ENCODE measurements around the gene TFPI2.
"Not testable (repeated sequence)": the region's sequence is repeated elsewhere in the genome, so short reads cannot be mapped to it uniquely, and the experiment has no call there.

Gene TFPI2, protein sequence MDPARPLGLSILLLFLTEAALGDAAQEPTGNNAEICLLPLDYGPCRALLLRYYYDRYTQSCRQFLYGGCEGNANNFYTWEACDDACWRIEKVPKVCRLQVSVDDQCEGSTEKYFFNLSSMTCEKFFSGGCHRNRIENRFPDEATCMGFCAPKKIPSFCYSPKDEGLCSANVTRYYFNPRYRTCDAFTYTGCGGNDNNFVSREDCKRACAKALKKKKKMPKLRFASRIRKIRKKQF

DNA sequence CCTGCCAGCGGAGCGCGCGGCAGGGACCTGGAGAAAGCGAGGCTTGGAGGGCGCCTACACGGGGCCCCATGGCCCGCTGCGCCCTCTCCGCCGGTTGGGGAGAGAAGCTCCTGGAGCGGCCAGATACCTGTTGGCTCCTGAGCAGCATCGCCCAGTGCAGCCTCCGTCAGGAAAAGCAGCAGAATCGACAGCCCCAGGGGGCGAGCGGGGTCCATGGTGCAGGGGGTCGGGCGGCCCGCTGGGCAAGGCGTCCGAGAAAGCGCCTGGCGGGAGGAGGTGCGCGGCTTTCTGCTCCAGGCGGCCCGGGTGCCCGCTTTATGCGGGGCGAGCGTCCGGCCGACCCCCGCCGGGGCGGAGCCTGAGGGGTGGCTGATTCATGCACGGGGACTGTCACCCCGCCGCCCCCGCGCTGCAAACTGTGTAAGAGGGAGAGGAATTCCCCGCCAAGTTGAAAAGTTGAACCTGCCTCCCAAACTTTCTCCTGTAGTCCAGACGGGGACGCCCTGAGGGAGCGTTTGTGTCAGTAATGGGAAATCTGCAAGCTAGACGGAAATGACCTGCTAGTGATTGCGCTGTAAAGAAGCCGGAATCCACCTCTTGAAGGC, at the start of gene TFPI2:
TSS of gene TFPI2 (minus strand) at position 290 of the 605 bp plus-strand sequence. CDS start at position 215, 75 bp downstream.
- no peak for DNase-seq (ENCODE audit: low spot score)

DNA sequence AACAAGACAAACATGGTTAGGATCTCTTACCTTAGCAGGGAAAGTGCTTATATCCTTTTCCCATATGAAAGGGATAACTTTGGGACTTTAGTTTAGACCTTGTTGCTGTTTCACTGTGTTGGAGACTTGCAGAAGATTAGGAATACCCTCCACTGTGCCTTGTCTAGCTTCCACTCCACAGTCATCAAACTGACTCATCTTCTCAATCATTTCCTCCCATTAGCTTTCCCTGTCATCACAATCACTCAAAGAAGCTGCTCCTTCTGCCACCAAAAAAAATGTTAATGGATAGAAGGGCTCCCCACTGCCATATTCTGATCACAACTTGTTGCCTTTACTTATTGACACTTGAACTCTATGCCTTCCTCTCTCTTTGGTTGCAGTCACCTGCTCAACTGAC, 47.7 kb upstream of the TFPI2 start:
- no peak for DNase-seq (ENCODE audit: low spot score)

DNA sequence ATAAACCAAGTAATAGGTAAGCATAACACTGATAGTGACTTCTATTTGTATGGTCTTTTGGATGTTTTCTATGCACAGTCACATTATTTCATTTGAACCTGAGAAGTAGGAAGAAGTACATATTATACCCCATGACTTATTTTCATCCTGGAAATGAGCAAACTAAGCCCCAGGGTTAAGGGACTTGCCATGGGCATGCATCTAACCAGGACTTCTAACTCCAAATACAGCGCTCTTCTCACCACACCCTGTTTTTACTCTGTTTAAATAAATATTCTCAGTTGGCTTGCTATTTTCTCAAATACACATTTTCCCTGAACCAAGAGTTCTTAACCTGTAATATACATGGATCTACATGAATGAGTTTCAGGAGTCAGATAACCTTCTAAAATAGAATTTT, 47.3 kb upstream of the TFPI2 start:
- no peak for DNase-seq (ENCODE audit: low spot score)

DNA sequence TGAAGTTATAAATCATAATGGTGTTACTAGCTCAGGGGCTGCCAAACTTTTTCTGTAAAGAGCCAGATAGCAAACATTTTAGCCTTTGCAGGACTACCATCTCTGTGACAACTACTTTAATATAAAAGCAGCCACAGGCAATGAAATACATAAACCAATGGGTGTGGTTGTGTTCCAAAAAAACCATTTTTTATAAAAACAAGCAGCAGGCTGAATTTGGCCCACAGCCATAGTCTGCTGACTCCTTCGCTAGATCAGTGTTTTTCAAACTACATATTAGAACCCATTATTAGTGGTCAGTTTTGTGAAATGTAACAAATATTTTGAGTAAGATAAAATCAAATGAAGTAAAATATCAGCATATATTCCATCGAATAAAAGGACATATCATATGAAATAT, 44.5 kb upstream of the TFPI2 start:
- no peak for DNase-seq (ENCODE audit: low spot score)

DNA sequence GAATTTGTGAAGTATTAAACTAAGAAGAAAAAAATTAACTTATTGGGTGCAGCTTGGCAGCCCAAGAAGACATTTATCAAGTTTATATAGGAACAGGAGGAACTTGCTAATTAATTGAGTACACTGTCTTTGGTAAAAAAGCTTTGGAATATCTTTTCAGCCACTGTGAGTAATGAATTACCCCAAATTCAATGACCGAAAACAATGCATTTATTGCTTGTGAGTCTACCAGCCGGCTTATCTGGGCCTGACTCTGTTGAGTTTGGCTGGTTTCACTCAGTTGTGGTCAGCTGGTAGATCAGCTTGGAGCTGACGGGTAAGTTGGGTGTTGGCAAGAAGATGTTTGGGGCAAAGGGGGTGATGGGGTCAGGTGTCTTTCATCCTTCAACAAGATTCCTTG, 42.6 kb upstream of the TFPI2 start:
- no peak for DNase-seq (ENCODE audit: low spot score)

DNA sequence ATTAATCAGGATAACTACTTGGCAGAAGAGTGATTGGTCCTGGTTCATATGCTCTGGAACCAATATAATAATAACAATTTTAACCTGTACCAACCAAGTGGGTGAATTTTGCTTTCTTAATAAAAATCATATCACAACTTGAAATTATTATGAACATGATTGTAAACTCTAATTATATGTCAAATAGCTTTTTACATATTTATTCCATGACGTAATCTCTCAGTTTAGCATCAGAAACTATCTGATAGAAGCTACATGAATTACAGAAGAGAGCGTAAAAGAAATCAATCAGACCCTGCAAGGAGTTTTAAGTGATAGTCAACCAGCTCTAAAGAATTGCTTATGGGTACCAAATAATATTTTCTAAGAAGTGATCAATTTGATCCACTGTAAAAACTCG, 41.1 kb upstream of the TFPI2 start:
- no peak for DNase-seq (ENCODE audit: low spot score)

DNA sequence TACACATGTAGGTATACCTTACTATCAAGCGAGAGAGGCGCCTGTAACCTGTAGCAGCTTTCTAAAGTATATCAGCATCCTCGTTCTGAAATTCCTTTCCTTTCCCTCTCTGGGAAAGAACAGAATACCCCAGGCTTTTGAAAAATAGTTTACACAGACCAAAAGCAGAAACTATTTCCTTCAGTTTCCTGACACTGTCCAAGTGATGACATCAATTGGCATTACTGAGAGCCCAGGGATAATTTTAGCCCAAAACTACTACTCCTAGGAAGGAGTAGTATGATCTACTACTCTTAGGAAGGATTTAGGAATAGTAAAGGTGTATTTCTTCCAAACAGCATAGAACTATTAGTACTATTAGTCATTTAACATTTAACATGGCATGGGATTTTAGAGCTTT, 37.0 kb upstream of the TFPI2 start:
- no peak for DNase-seq (ENCODE audit: low spot score)

DNA sequence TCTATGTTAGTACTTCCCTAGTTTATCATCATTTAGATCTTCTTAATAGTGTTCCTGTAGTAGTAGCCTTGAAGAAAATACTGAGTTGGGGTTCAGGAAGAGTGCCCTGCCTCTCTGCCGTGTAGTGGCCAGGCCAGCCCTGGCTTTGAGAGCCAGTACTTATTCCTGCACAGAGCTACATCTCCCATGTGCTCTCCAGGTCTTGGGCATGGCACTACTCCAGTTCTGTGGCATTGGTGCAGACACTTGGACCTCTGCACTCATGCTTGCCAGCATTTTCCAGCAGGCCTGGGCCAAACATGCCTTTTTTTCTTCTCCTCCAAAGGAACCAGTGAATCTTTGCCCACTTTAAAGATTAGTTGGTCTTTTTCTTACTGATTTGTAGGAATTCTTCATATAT, 36.2 kb upstream of the TFPI2 start:
- DNase-seq (ENCODE audit: low spot score), result no peak

DNA sequence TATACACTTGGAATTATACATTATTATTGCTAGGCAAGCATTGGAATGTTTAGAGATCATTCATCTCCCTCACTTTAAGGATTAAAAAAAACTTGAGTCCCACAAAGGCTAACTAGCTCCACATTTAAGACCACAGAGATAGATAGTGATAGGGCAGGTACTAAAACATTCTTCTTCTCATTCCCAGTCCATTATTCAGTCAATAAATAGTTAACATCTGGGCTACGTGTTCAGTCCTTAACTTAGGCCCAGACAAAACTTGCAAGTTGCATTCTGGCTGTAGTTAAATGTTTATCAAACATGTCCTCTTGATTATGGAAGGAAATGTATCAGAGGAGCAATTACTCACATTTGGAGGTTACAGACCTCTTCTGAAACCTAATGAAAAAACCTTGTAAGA, 33.4 kb upstream of the TFPI2 start:
- DNase-seq (ENCODE audit: low spot score), result no peak

DNA sequence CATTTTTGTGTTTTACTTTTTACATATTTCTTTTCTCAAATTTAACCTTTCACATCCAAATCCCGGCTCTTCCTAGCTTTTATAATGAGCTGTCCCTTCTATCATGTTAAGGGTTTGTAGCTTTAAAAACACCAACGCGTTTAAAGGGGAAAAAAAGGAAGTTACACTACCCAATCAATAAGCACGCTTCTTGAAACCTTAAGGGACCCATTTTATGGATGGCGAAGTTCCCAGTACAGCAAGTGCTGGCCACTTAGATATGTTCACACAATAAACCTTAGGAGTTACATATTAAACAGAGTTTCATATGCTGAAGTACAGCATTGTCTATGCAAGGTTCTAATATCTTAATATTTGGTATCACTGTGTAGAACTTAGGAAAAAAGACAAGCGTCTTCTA, 32.7 kb upstream of the TFPI2 start:
- DNase-seq (ENCODE audit: low spot score), result no peak

DNA sequence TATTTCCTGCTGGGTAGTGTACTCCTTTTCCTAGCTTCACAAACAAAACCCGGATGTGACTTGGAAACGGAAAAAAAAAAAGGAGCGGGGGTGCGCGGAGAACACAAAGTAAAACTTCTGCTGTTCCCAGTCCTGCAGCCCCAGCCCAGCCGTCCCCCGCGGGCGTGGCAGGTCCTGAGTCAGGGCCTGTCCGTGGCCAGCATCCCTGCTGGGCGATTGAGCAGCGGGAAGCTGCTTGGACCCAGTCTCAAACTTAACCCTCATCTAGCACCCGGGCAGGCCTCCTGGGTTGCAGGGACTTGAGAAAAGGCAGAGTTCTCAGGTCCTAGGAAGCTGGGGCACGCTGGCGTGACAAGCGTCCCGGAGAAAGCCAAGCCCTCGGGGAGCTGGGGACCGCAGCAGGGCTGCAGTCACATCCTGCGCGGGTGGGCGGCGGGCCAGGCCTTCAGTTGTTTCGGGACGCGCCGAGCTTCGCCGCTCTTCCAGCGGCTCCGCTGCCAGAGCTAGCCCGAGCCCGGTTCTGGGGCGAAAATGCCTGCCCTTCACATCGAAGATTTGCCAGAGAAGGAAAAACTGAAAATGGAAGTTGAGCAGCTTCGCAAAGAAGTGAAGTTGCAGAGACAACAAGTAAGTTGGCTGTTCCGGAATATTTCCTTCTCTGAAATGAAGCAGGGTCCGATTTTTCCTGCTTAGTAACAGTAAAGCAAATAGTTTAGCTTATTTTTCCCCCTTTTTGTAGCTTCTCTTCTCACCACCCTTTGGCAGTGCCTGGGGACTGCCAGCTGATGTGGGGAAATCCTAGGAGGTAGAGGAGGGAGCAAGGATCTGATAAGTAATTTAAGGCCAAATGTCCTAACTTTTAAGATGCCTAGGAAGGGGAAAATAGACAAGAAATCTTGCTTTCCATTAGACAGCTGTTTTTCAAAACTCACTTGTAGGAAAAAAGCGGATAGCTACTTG, 31.3 kb upstream of the TFPI2 start, which contains the start of gene GNG11:
TSS of gene GNG11 (plus strand) at position 129 of the 960 bp plus-strand sequence. CDS start at position 532, 403 bp downstream.
- no peak for DNase-seq (ENCODE audit: low spot score)

DNA sequence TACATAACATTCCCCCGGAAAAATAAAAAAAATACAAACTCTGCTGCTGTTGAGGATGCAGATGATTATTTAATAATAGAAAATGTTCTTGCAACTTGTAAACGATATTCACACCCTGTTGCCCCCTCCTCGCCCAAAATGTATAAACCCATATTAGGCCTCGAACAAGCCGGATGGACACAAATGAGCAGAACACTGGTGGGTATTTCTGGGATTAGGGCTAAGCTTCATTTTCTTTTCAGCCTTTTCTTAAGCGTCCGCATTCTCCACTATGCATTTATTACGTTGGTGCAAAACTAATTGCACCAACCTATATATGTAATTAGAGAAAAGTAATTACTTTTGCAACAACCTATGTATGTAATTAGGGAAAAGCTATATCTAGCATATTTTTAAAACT, 30.6 kb upstream of the TFPI2 start:
- no peak for DNase-seq (ENCODE audit: low spot score)

DNA sequence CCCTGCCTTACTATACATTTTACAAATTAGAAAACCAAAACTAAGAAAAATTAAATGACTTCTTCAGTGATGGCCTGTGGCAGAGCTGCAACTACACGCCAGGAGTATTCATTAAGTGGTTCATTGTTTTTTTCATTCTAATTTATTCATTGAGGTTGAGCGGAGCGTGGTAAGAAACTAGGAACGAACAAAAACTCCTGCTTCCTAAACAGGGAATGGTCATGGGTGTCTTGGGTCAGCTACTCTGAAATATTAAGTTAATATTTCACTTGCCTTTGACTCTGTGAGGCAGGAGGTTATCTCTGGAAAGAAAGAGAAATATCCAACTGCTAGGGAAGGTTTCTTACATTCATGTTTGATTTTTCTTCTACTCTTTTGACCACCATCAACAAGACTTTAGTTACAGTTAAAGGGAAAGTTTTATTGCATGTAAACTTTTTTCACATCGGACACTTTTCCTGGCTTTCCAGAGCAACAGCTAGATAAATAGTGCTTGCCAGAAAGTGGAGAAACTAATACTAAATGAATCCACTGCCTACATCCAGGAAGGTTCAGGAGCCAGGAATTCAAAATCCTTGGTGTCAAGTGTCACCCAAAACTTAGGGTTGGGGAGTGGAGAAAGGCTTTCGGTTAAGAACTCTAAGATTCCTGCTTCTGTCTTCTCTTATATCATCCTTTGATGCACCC, 30.1 kb upstream of the TFPI2 start:
- DNase-seq (ENCODE audit: low spot score), result no peak

DNA sequence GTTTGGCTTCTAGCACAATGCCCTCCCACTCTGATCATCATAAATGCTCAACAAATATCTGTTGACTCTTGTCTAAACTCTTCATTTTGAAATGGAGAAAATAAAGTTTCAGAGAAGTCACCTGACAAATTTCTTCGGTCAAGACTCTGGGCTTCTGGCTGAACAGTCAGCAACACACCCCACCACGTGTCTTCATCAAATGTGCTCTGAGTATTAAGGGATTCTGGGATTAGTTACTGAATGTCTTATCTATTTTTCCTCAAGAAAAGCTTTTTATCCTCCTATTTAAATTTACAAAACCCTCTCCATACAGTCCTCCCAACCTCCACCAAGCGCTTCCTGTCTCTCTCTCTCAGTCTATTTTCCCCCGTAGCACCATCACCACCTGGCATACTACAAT, 25.8 kb upstream of the TFPI2 start:
- not testable (repeated sequence) for DNase-seq (ENCODE audit: low spot score)

DNA sequence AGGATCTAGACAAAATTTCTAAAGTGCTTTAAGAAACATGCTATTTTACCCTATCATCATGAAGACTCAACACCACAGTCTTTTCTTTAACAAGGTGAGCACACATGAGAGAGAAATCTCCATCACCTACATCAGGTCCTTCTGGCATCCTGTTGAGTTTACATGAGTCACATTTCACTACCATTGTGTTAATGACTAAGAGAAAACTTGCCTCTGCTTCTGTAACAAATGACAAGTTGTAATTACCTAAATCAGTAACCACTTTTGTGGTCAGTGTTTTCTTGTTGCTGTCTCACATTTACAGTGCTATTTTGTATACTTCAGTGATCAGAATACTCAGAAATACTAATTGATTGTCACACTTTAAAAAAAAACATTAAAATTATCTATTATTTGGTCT, 25.3 kb upstream of the TFPI2 start:
- not testable (repeated sequence) for DNase-seq (ENCODE audit: low spot score)

DNA sequence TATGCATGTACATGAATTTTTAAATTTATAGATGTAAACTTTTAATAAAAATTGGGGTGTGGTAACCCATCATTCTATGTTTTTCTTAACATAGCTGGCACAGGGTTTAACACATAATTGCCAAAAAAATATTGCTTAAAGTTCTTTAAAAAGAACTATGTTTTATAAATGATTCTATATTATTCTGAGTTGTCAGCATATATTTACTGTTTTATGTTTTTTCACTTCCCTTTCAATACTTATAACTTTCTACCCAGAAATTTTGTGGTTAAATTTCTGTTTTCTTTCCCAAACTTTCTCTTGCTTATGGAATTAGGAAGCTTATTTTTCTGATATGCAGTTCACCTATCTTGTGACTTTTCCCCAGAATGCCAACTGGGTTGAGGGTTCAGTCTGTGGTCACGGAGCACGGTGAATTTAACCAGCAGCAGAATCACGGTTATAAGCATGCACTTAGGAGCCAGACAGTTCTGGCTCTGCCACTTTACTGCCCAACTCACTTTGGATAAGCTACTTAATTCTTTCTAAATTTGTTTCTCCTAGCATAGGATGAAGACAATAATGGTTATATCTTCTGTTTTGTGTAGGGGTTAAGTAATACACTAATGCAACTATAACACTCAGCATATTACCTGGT, 24.8 kb upstream of the TFPI2 start:
- DNase-seq (ENCODE audit: low spot score), result not testable (repeated sequence)

DNA sequence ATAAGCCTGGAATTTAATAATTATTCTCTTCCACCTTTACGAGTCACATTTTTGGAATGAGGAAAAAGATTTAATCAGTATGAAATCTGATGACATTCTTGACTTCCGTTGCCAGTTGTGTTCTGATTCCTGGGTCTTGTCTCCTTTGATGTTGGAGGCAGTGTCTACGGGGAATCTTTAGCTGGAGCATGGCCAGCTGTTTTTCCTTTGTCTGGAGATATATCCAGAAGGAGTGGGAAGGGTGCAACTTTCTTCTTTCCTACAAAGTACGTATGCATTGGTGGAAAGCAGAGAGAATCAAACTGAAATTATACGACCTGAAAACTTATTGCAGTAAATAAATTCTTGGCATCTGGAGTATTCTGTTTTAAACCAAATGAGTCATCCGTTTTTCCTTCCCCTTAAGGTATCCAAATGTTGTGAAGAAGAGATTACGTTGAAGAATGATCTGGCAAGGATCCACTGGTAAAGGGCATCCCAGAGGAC, 24.1 kb upstream of the TFPI2 start:
- no peak for DNase-seq (ENCODE audit: low spot score)

DNA sequence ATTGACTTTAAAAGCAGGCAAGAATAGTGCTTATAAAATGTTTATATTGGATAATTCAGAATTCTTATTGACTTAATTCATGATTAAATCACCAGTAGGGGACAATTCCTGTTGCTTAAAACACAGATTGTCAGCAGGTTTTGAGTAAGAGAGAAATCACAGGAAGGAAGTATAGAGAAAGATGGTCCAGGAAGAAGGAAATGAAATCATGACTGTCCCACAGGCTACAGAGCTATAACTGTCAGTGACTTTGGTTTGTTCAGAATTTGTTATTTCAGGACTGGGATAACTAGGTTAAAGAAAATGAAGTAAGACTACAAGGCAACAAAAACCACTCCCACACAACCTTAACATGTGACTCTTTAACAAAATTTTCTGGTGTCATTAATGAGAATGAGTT, 22.6 kb upstream of the TFPI2 start:
- DNase-seq (ENCODE audit: low spot score), result no peak

DNA sequence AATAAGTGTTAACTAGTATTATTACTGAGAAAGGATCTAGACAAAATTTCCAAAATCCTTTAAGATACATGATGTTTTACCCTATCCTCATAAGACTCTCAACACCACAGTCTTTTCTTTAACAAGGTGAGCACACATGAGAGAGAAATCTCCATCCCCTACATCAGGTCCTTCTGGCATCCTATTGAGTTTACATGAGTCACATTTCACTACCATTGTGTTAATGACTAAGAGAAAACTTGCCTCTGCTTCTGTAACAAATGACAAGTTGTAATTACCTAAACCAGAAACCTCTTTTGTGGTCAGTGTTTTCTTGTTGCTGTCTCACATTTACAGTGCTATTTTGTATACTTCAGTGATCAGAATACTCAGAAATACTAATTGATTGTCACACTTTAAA, 21.1 kb upstream of the TFPI2 start:
- not testable (repeated sequence) for DNase-seq (ENCODE audit: low spot score)

DNA sequence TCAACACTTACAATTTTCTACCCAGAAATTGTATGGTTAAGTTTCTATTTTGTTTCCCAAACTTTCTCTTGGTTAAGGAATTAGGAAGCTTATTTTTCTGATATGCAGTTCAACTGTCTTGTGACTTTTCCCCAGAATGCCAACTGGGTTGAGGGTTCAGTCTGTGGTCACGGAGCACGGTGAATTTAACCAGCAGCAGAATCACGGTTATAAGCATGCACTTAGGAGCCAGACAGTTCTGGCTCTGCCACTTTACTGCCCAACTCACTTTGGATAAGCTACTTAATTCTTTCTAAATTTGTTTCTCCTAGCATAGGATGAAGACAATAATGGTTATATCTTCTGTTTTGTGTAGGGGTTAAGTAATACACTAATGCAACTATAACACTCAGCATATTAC, 20.7 kb upstream of the TFPI2 start:
- not testable (repeated sequence) for DNase-seq (ENCODE audit: low spot score)
